Lower lobe of right lung (tissue), 2 donors: ENCODE results near the gene EGR1. TPM values are rescaled to one million over a fixed set of nuclear protein-coding genes. Genes with fewer than 3 reads are reported as not detected.

ENCODE experiments used
- ATAC-seq, 2 donors: fragments of 200-7000 bp; cut with Tn5 transposase; one replicate each; pipeline ENCODE4 v1.9.1; 2020 to 2022; ENCODE audit warnings: mild to moderate bottlenecking in 2 of 2, moderate library complexity in 2 of 2
- DNase-seq: peaks from one replicate; pipeline ENCODE4 v3.0.0-alpha.2; 2020
- H3K27ac ChIP-seq: fragments of 200-600 bp; one replicate; pipeline ENCODE4 v1.8.0; 2022
- H3K27me3 ChIP-seq: fragments of 200-600 bp; one replicate; pipeline ENCODE4 v1.8.0; 2022; ENCODE audit warnings: low read depth
- H3K36me3 ChIP-seq: fragments of 200-600 bp; one replicate; pipeline ENCODE4 v1.8.0; 2022; ENCODE audit warnings: mild to moderate bottlenecking
- H3K4me1 ChIP-seq: fragments of 200-600 bp; one replicate; pipeline ENCODE4 v1.8.0; 2022
- H3K4me3 ChIP-seq: fragments of 200-600 bp; one replicate; pipeline ENCODE4 v1.8.0; 2022; ENCODE audit warnings: mild to moderate bottlenecking
- H3K9me3 ChIP-seq: fragments of 200-600 bp; one replicate; pipeline ENCODE4 v1.8.0; 2022
- CTCF ChIP-seq: fragments of 200-600 bp; IDR thresholded peaks from one replicate; pipeline ENCODE4 v1.8.0; 2022; ENCODE audit warnings: antibody characterized with exemption, mild to moderate bottlenecking
- intact Hi-C: fragments of 100-400 bp; cut with DNase I; formaldehyde crosslinking; loops from one replicate; pipeline ENCODE4 v1.11.0; 2022
- total RNA-seq: library from RNA; stranded (reverse); fragmentation: NEBNext Ultra II Directional; extraction: Animal tissue kit (Norgen Biotek cat#: 25700); gene quantifications from one replicate; pipeline ENCODE4 v1.2.1, GENCODE V29; 2021
- donor health status: DM: no; HTN: yes; CAD: no; lungs with severe emphysema.

EGR1 gene
- total RNA-seq, 1 donor from 2014 or later = 78.2 TPM

- no peak for ATAC-seq
- TF ChIP-seq CTCF = no peak
- H3K36me3 ChIP-seq = no peaks in the 10 kb centered on the region
Measured at GRCh38 chr5:138444774-138445546, 20.3 kb upstream of the EGR1 start.

GRCh38 chr5:138445547-138446271, 19.6 kb upstream of the EGR1 start:
- no peak for TF ChIP-seq CTCF
- Histone ChIP-seq H3K36me3 (no peaks in the 10 kb centered on the region), H3K9me3 (no peaks in the 10 kb centered on the region), H3K27ac (no peak overlapping the region), H3K4me1 (peaks cover 7% of the 10 kb centered on the region), H3K27me3 (no peaks in the 10 kb centered on the region), H3K4me3 (no peak overlapping the region)
- intact Hi-C loops = no loop called here
- ATAC-seq (no peak), DNase-seq (no peak)

More at GRCh38 chr5:138444774-138445546, 20.3 kb upstream of the EGR1 start:
- H3K9me3 ChIP-seq = no peaks in the 10 kb centered on the region
- DNase-seq = no peak
- peaks cover 4% of the 10 kb centered on the region for H3K4me1 ChIP-seq
- no peak overlapping the region for H3K27ac ChIP-seq
- intact Hi-C loops = no loop called here
- H3K27me3 ChIP-seq = no peaks in the 10 kb centered on the region
- H3K4me3 ChIP-seq = no peak overlapping the region

- DNase-seq (no peak), ATAC-seq (no peak)
- TF ChIP-seq CTCF = no peak
- Histone ChIP-seq H3K36me3 (no peaks in the 10 kb centered on the region), H3K4me3 (no peak overlapping the region), H3K9me3 (no peaks in the 10 kb centered on the region), H3K27me3 (no peaks in the 10 kb centered on the region), H3K4me1 (peaks cover 7% of the 10 kb centered on the region), H3K27ac (no peak overlapping the region)
- intact Hi-C loops = no loop called here
Measured at GRCh38 chr5:138448070-138448469, 17.2 kb upstream of the EGR1 start.

GRCh38 chr5:138448481-138449398, 16.5 kb upstream of the EGR1 start:
- no peak overlapping the region for H3K27ac ChIP-seq
- no peaks in the 10 kb centered on the region for H3K9me3 ChIP-seq
- intact Hi-C loops = no loop called here
- ATAC-seq (no peak), DNase-seq (no peak)
- H3K27me3 ChIP-seq = no peaks in the 10 kb centered on the region
- peaks cover 7% of the 10 kb centered on the region for H3K4me1 ChIP-seq
- no peaks in the 10 kb centered on the region for H3K36me3 ChIP-seq
- no peak overlapping the region for H3K4me3 ChIP-seq
- no peak for TF ChIP-seq CTCF

GRCh38 chr5:138449501-138450239, 15.6 kb upstream of the EGR1 start:
- peak; percentile 93 for DNase-seq
- H3K27ac ChIP-seq = no peak overlapping the region
- no peaks in the 10 kb centered on the region for H3K9me3 ChIP-seq
- no peaks in the 10 kb centered on the region for H3K27me3 ChIP-seq
- peaks cover 7% of the 10 kb centered on the region for H3K4me1 ChIP-seq
- TF ChIP-seq CTCF = peak; percentile 96
- intact Hi-C loops = loop anchor here (10.0 kb wide), 1 partner anchor 55 kb away; no protein-coding TSS in a partner anchor
- peak; percentile 94 to 97 for ATAC-seq
- no peak overlapping the region for H3K4me3 ChIP-seq
- H3K36me3 ChIP-seq = no peaks in the 10 kb centered on the region
